Stimulated activated CD8-positive, alpha-beta memory T cell treated with anti-CD3 and anti-CD28 coated beads, Interleukin-4, amount 100 ng/mL, for 1 hour (primary cell): ENCODE results near the gene LRGUK.

Source experiments
- DNase-seq, 2 donors: peaks; one replicate each; pipeline ENCODE4 v3.0.0-alpha.2; 2020; ENCODE audit warnings: low read depth in 2 of 2, low spot score in 1 of 2

The LRGUK gene

DNA sequence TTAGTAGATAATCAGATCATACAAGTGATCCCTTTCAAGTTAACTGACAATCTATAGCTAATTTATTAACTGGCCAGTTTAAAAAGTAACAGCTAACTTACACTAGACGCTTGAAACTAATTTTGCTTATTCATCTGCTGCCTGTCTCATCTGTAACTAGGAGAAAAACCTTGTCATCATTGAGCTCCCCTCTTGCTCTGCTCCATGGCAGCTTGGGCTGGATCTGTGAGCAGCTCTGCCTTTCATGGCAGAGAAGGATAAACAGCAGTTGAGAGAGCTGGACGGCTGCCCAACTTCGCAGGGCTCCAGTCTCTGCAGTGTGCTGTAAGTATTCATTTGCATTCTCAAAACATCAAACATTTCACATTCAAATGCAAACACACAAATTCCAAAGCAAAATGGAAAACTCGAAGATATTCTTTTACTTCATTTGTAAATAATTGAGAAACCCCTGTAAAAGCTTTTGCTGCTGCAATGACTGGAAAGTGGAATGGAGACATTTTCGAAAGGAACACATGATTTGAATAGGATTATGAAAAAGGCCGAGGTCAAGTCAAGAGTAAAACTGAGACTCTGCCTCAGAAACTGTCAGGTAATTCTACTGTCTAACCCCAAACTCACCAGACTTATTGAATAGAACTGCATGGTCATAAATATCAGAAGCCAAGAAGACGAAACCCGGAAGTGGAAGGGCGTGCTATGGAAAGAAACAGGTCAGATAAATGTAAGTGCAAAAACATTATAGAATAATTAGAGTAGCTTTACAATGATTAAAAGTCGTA is 172.0 kb downstream of the LRGUK start:
- DNase-seq: no peak

DNA sequence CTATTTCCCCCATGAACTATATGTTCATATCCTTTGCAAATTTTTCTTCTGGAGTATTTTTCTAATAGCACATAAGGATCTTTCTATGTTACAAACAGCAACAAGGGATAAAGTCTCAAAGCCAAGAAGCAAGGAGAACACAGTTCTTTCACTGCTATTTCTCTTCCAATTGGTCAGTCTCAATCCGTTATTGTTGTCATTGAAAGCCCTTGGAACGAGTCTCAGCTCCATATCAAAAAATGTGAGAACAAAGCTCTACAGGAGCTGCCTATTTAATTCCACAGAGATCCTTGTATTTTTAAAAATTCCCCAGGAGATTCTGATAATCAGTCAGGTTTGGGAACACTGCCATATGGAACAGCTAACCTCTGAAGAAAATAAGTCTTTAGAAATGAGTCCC is 173.8 kb downstream of the LRGUK start:
- DNase-seq: no peak

DNA sequence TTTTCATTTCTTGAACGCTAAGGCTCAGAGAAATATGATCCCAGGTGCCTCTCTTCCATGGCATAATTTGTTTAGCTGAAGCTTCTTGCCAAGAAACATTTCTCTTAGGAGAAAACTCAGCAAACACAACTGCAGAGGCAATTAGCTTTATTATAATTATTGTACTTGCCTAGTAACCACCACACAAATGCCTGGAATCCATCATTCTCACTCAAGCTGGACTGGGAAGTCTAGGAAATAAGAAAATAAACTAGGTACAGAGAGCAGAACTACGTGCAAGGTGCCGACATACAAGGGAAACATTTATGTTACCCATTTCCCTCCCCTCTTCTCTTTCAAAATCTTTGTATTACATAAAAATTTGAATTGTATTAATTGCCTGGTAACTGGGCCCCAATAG is 174.5 kb downstream of the LRGUK start:
- DNase-seq: no peak

DNA sequence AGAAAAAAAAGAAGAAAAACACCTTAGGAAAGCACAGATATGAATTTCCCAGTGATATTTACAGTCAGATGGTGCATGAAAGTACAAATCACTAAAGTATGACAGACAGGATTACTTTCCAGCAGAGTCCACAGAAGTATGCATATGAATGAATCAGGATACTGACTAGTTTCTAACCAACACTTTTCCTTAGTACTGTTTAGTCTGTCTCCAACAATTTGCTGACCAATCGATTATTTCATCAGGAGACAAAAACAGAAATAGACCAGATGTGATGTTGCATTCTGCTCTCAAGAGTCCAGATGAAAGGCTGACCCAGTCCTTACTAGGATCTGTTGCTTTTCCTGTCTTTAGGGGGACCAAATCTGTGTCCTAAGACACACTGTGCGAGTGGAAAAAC is 175.0 kb downstream of the LRGUK start:
- no peak for DNase-seq

DNA sequence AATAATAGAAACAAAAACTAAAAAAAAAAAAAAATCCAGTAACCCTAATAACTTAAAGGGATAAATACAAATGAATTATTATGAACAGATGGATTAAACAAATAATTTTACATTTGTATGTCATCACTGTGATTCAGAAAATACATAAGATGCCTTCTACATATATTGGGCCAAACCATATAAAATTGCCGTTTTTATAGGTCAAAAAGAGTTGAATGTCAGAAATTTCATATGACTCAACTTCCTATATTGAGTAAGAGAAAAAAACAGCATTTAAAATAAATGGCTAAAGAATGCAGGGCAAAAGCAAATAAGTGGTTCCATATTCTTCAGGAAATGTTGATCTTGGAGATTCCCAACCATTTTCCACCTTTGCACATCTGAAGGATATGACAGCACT is 180.2 kb downstream of the LRGUK start:
- no peak for DNase-seq

DNA sequence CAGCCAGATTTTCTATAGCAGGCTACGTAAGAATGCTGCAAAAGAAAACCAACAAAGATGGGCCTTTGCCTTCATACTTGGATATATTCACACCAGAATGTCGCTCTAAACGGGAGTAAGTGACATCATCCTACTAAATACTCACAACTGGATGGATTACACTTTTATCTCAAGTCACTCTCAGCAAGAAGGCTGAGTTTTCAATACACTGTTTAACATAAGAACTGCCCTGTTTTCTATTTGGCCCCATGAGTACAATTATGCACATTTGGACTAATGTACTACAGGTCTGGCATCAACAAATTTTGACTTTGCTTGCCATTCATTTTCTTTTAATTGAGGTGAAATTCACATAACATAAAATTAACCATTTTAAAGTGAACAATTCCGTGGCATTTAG is 181.4 kb downstream of the LRGUK start:
- no peak for DNase-seq

DNA sequence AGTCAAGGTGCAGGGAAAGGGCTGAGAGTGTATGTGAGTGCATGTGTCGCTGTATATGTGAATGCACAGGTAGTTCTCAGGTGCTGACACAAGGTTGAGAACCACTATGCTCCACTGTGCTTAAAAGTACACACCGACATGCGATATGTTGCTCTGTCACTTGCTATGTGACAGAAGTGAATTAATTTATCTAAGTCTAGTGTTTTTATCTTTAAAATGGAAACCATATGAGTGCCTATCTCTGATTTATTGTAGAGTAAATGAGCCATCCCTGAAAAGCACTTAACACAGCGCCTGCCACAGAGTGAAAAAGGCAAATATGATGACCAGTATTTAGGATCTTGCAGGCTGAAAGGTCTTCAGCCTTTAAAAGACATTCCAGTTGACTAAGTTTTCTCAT is 184.7 kb downstream of the LRGUK start:
- DNase-seq: no peak

DNA sequence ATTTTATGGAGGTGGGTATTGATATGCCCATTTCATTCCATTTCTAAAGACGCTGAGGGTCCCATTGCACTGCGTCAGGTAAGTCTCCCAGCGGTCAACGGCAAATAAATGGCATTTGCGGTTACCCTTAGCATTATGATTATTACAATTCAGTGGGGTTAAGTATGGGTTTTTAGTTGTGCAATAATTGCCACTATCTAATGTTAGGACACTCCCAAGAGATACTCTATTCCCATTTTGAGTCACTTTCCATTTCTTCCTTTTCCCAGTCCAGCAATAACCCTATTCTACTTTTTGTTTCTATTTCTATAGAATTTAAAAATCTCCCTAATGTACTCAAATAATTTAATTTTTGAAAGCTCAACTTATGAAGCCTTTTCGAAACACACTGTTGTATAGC is 185.6 kb downstream of the LRGUK start:
- no peak for DNase-seq

DNA sequence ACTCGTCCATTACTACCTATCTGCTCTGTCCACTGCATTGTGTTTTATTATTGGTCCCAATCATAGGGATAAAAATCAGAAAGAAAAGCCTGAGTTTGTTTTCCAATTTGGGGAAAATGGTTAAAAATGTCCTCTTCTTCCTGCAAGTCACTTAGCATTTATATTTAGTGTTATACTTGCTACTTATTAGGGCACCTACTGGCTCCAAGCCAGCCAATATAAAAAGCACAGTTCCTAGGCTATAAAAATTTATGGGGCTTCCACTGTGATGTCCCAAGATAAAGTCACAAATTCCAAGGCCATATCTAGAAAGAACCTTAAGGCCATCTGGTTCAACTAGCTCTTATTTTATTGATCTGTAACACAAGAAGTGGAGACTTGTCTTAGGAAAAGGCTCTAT is 186.4 kb downstream of the LRGUK start:
- no peak for DNase-seq
